Astrocyte (in vitro differentiated cells and primary cell): ENCODE results near the gene CLCN7. TPM values are rescaled to one million over a fixed set of nuclear protein-coding genes. Genes with fewer than 3 reads are reported as not detected.
A peak's percentile ranks its signal among the peaks of the same experiment; 100 is the strongest.

Experiments used
- DNase-seq: peaks from one replicate; pipeline ENCODE4 v3.0.0-alpha.2; 2010; ENCODE audit warnings: low read depth
- FAIRE-seq: peaks from 2 replicates; lab custom pipeline; 2011; peaks lifted over from hg19 to GRCh38; lab: Jason Lieb, UNC
- H2AFZ ChIP-seq: 2 replicates; pipeline ENCODE4 v1.6.0; 2012; ENCODE audit warnings: low read depth, low read length, inconsistent platforms
- H3K27ac ChIP-seq: 2 replicates; pipeline ENCODE4 v1.5.1; 2011; ENCODE audit warnings: low read depth, low read length, inconsistent platforms
- H3K27me3 ChIP-seq: 2 replicates; pipeline ENCODE4 v1.6.0; 2011; ENCODE audit warnings: low read length, inconsistent platforms; ENCODE audit not compliant: insufficient read depth
- H3K36me3 ChIP-seq: 2 replicates; pipeline ENCODE4 v1.5.1; 2011; ENCODE audit warnings: low read length, inconsistent platforms; ENCODE audit not compliant: insufficient read depth
- H3K4me1 ChIP-seq: 2 replicates; pipeline ENCODE4 v1.5.1; 2011; ENCODE audit warnings: low read length, inconsistent platforms; ENCODE audit not compliant: insufficient read depth
- H3K4me2 ChIP-seq: 2 replicates; pipeline ENCODE4 v1.6.0; 2012; ENCODE audit warnings: low read length, inconsistent platforms
- H3K4me3 ChIP-seq: 2 replicates; pipeline ENCODE4 v1.5.1; 2011; ENCODE audit warnings: low read depth, mild to moderate bottlenecking, low read length, inconsistent platforms; ENCODE audit not compliant: insufficient read depth
- H3K79me2 ChIP-seq: 2 replicates; pipeline ENCODE4 v1.6.0; 2012; ENCODE audit warnings: mild to moderate bottlenecking, low read length, inconsistent platforms; ENCODE audit not compliant: insufficient read depth
- H3K9ac ChIP-seq: 2 replicates; pipeline ENCODE4 v1.6.0; 2012; ENCODE audit warnings: mild to moderate bottlenecking, low read length, inconsistent platforms
- H3K9me3 ChIP-seq: 2 replicates; pipeline ENCODE4 v1.5.1; 2012; ENCODE audit warnings: low read depth, mild to moderate bottlenecking, low read length, inconsistent platforms; ENCODE audit not compliant: insufficient read depth
- H4K20me1 ChIP-seq: 2 replicates; pipeline ENCODE4 v1.6.0; 2012; ENCODE audit warnings: low read length, inconsistent platforms; ENCODE audit not compliant: insufficient read depth
- H3K27ac Mint-ChIP-seq: one replicate; pipeline ENCODE4 v1.8.0; 2021; ENCODE audit warnings: mild to moderate bottlenecking, mixed read lengths; ENCODE audit not compliant: unreplicated experiment
- H3K27me3 Mint-ChIP-seq: one replicate; pipeline ENCODE4 v1.8.0; 2021; ENCODE audit warnings: low read depth, mixed read lengths; ENCODE audit not compliant: unreplicated experiment
- H3K36me3 Mint-ChIP-seq: one replicate; pipeline ENCODE4 v1.8.0; 2021; ENCODE audit warnings: low read depth, mixed read lengths; ENCODE audit not compliant: unreplicated experiment
- H3K4me1 Mint-ChIP-seq: one replicate; pipeline ENCODE4 v1.8.0; 2021; ENCODE audit warnings: low read depth, mixed read lengths; ENCODE audit not compliant: unreplicated experiment
- H3K4me3 Mint-ChIP-seq: one replicate; pipeline ENCODE4 v1.8.0; 2021; ENCODE audit warnings: mild to moderate bottlenecking, moderate library complexity, mixed read lengths; ENCODE audit not compliant: unreplicated experiment
- H3K9me3 Mint-ChIP-seq: one replicate; pipeline ENCODE4 v1.8.0; 2021; ENCODE audit warnings: mild to moderate bottlenecking, mixed read lengths; ENCODE audit not compliant: unreplicated experiment
- CTCF ChIP-seq: IDR thresholded peaks from 2 replicates; pipeline ENCODE4 v1.5.1; 2011; ENCODE audit warnings: low read depth, mild to moderate bottlenecking, inconsistent platforms, low read length, moderate library complexity; ENCODE audit not compliant: insufficient read depth
- EZH2 ChIP-seq: IDR thresholded peaks from 2 replicates; pipeline ENCODE4 v1.6.1; 2012; ENCODE audit warnings: mild to moderate bottlenecking, low read length, inconsistent platforms; ENCODE audit not compliant: insufficient read depth
- total RNA-seq: library from RNA; stranded (reverse); gene quantifications from 2 replicates; pipeline ENCODE4 v1.2.1, GENCODE V29; 2021

Gene CLCN7
- total RNA-seq, 1 donor from 2014 or later: 66.7 TPM

- Mint-ChIP-seq H3K27me3 (no peaks in the 10 kb centered on the region), H3K27ac (peak overlapping the region; percentile 58), H3K4me1 (no peaks in the 10 kb centered on the region), H3K36me3 (peaks cover 10% of the 10 kb centered on the region), H3K9me3 (no peaks in the 10 kb centered on the region), H3K4me3 (no peak overlapping the region)
- Histone ChIP-seq H3K36me3 (no peaks in the 10 kb centered on the region), H3K27me3 (no peaks in the 10 kb centered on the region), H4K20me1 (peaks cover 8% of the 10 kb centered on the region), H3K27ac (no peak overlapping the region), H3K4me3 (no peak overlapping the region), H3K4me1 (no peaks in the 10 kb centered on the region), H2AFZ (no peak overlapping the region), H3K9me3 (no peaks in the 10 kb centered on the region), H3K9ac (no peak overlapping the region), H3K79me2 (no peaks in the 10 kb centered on the region), H3K4me2 (no peak overlapping the region)
- TF ChIP-seq CTCF: no peak
- no peak for TF ChIP-seq EZH2
- no peak for FAIRE-seq
- DNase-seq: no peak
Measured at GRCh38 chr16:1458336-1458976, 16.4 kb downstream of the CLCN7 start.

GRCh38 chr16:1457489-1458245 lies 17.2 kb downstream of the CLCN7 start:
- Histone ChIP-seq H4K20me1 (peaks cover 8% of the 10 kb centered on the region), H3K9me3 (no peaks in the 10 kb centered on the region), H3K4me2 (no peak overlapping the region), H2AFZ (no peak overlapping the region), H3K36me3 (no peaks in the 10 kb centered on the region), H3K9ac (no peak overlapping the region), H3K4me1 (no peaks in the 10 kb centered on the region), H3K79me2 (no peaks in the 10 kb centered on the region), H3K27ac (no peak overlapping the region), H3K4me3 (no peak overlapping the region), H3K27me3 (no peaks in the 10 kb centered on the region)
- Mint-ChIP-seq H3K36me3 (peaks cover 8% of the 10 kb centered on the region), H3K27me3 (no peaks in the 10 kb centered on the region), H3K27ac (peak overlapping the region; percentile 58), H3K9me3 (no peaks in the 10 kb centered on the region), H3K4me3 (no peak overlapping the region), H3K4me1 (no peaks in the 10 kb centered on the region)
- no peak for FAIRE-seq
- no peak for TF ChIP-seq CTCF
- TF ChIP-seq EZH2: no peak
- DNase-seq: no peak

- Histone ChIP-seq H3K36me3 (no peaks in the 10 kb centered on the region), H3K27ac (no peak overlapping the region), H3K9ac (no peak overlapping the region), H2AFZ (no peak overlapping the region), H4K20me1 (peaks cover 8% of the 10 kb centered on the region), H3K4me3 (no peak overlapping the region), H3K27me3 (no peaks in the 10 kb centered on the region), H3K4me2 (no peak overlapping the region), H3K4me1 (no peaks in the 10 kb centered on the region), H3K79me2 (no peaks in the 10 kb centered on the region), H3K9me3 (no peaks in the 10 kb centered on the region)
- FAIRE-seq (no peak), DNase-seq (no peak)
- TF ChIP-seq CTCF: no peak
- TF ChIP-seq EZH2: no peak
- Mint-ChIP-seq H3K4me1 (no peaks in the 10 kb centered on the region), H3K9me3 (no peaks in the 10 kb centered on the region), H3K36me3 (peaks cover 6% of the 10 kb centered on the region), H3K27me3 (no peaks in the 10 kb centered on the region), H3K4me3 (no peak overlapping the region), H3K27ac (no peak overlapping the region)
Measured at GRCh38 chr16:1456951-1457350, 17.9 kb downstream of the CLCN7 start.
